DMS114 treated with DMSO at 0.1 percent for 48 hours (cell line): ENCODE data around the gene VEGFB.

ENCODE experiments used
- DNase-seq: peaks from one replicate; lab custom pipeline; 2025; ENCODE audit not compliant: unreplicated experiment; lab: John Stamatoyannopoulos, UW

VEGFB gene

GRCh38 chr11:64233913-64234586 lies at the start of gene VEGFB:
Gene VEGFB, plus strand, starts transcription at chr11:64234584. Its CDS starts 250 bp downstream, at chr11:64234834.
- no peak for DNase-seq

- DNase-seq = peak; percentile 78
Observed at GRCh38 chr11:64185175-64185692, 49.1 kb upstream of the VEGFB start.

- peak; percentile 100 for DNase-seq
Observed at GRCh38 chr11:64185693-64186491, 48.5 kb upstream of the VEGFB start, which contains the start of gene STIP1. Gene STIP1, plus strand, starts transcription at chr11:64186171. Its CDS starts 91 bp downstream, at chr11:64186262.

GRCh38 chr11:64186492-64187165 lies 47.8 kb upstream of the VEGFB start:
- no peak for DNase-seq

- DNase-seq = no peak
Observed at GRCh38 chr11:64192434-64192833, 42.0 kb upstream of the VEGFB start.

- no peak for DNase-seq
Observed at GRCh38 chr11:64196626-64197025, 37.8 kb upstream of the VEGFB start.

- DNase-seq = no peak
Observed at GRCh38 chr11:64198511-64198910, 35.9 kb upstream of the VEGFB start.

- no peak for DNase-seq
Observed at GRCh38 chr11:64201543-64201942, 32.8 kb upstream of the VEGFB start.

GRCh38 chr11:64202992-64203391 lies 31.4 kb upstream of the VEGFB start:
- DNase-seq = no peak

- DNase-seq = no peak
Observed at GRCh38 chr11:64203421-64204079, 30.8 kb upstream of the VEGFB start.

- no peak for DNase-seq
Observed at GRCh38 chr11:64204080-64204440, 30.3 kb upstream of the VEGFB start.

- DNase-seq = peak; percentile 45
Observed at GRCh38 chr11:64204464-64204989, 29.9 kb upstream of the VEGFB start.

- no peak for DNase-seq
Observed at GRCh38 chr11:64206457-64207255, 27.7 kb upstream of the VEGFB start, which contains the start of gene FERMT3. Gene FERMT3, plus strand, starts transcription at chr11:64206721. Its CDS starts 644 bp downstream, at chr11:64207365.

- DNase-seq = no peak
Observed at GRCh38 chr11:64207256-64208085, 26.9 kb upstream of the VEGFB start.

- no peak for DNase-seq
Observed at GRCh38 chr11:64208086-64208795, 26.1 kb upstream of the VEGFB start.

GRCh38 chr11:64208796-64209562 lies 25.4 kb upstream of the VEGFB start:
- DNase-seq = no peak

- DNase-seq = no peak
Observed at GRCh38 chr11:64209563-64209843, 24.9 kb upstream of the VEGFB start.
